HEK293 (cell line): ENCODE data around the gene TRIM56.

Experiments
- BCL11A ChIP-seq: fragments of 450-650 bp; formaldehyde crosslinking; IDR thresholded peaks from 2 replicates; pipeline ENCODE4 v1.5.1; 2016; ENCODE audit warnings: low read depth, missing biosample characterization, missing genetic modification characterization
- BCL11B ChIP-seq: fragments of 450-650 bp; formaldehyde crosslinking; IDR thresholded peaks from 2 replicates; pipeline ENCODE4 v1.5.1; 2016; ENCODE audit warnings: low read depth, missing biosample characterization, missing genetic modification characterization
- HOXA7 ChIP-seq: sonication (generic); formaldehyde crosslinking; IDR thresholded peaks from 2 replicates; pipeline ENCODE4 v1.8.1; 2022; ENCODE audit warnings: missing genetic modification reagents, borderline replicate concordance
- MYNN ChIP-seq: fragments of 450-650 bp; formaldehyde crosslinking; IDR thresholded peaks from 2 replicates; pipeline ENCODE4 v1.5.1; 2016; ENCODE audit warnings: missing biosample characterization, missing genetic modification characterization, borderline replicate concordance
- SETDB1 ChIP-seq: IDR thresholded peaks from one replicate; pipeline ENCODE4 v1.6.1; 2017; ENCODE audit warnings: mild to moderate bottlenecking, low read length, moderate library complexity, mixed read lengths; ENCODE audit not compliant: insufficient read length
- ZBTB8A ChIP-seq: fragments of 450-650 bp; formaldehyde crosslinking; IDR thresholded peaks from 2 replicates; pipeline ENCODE4 v1.5.1; 2016; ENCODE audit warnings: missing biosample characterization, missing genetic modification characterization
- ZFP69B ChIP-seq: fragments of 450-650 bp; formaldehyde crosslinking; IDR thresholded peaks from 2 replicates; pipeline ENCODE4 v1.5.1; 2016; ENCODE audit warnings: missing biosample characterization, missing genetic modification characterization
- ZIC2 ChIP-seq: fragments of 450-650 bp; formaldehyde crosslinking; IDR thresholded peaks from 2 replicates; pipeline ENCODE4 v1.5.1; 2016; ENCODE audit warnings: missing biosample characterization, missing genetic modification characterization
- ZNF133 ChIP-seq: fragments of 450-650 bp; formaldehyde crosslinking; IDR thresholded peaks from 2 replicates; pipeline ENCODE4 v1.5.1; 2016; ENCODE audit warnings: missing biosample characterization, missing genetic modification characterization
- ZNF202 ChIP-seq: fragments of 450-650 bp; formaldehyde crosslinking; IDR thresholded peaks from 2 replicates; pipeline ENCODE4 v1.5.1; 2016; ENCODE audit warnings: missing biosample characterization, missing genetic modification characterization, borderline replicate concordance
- ZNF266 ChIP-seq: fragments of 450-650 bp; formaldehyde crosslinking; IDR thresholded peaks from 2 replicates; pipeline ENCODE4 v1.5.1; 2016; ENCODE audit warnings: missing biosample characterization, missing genetic modification characterization, low read depth
- ZNF302 ChIP-seq: fragments of 450-650 bp; formaldehyde crosslinking; IDR thresholded peaks from 2 replicates; pipeline ENCODE4 v1.5.1; 2016; ENCODE audit warnings: missing biosample characterization, missing genetic modification characterization, low read depth
- ZNF311 ChIP-seq: fragments of 450-650 bp; formaldehyde crosslinking; IDR thresholded peaks from 2 replicates; pipeline ENCODE4 v1.5.1; 2017; ENCODE audit warnings: missing biosample characterization, missing genetic modification characterization, borderline replicate concordance
- ZNF341 ChIP-seq: fragments of 450-650 bp; formaldehyde crosslinking; IDR thresholded peaks from 2 replicates; pipeline ENCODE4; 2016; ENCODE audit warnings: low read depth, missing biosample characterization, missing genetic modification characterization
- ZNF354C ChIP-seq: fragments of 450-650 bp; formaldehyde crosslinking; IDR thresholded peaks from 2 replicates; pipeline ENCODE4 v1.5.1; 2016; ENCODE audit warnings: missing biosample characterization, missing genetic modification characterization, low read depth, borderline replicate concordance
- ZNF600 ChIP-seq: fragments of 450-650 bp; formaldehyde crosslinking; IDR thresholded peaks from 2 replicates; pipeline ENCODE4 v1.5.1; 2016; ENCODE audit warnings: missing biosample characterization, missing genetic modification characterization
- ZNF623 ChIP-seq: fragments of 450-650 bp; formaldehyde crosslinking; IDR thresholded peaks from 2 replicates; pipeline ENCODE4 v1.5.1; 2016; ENCODE audit warnings: missing biosample characterization, missing genetic modification characterization
- ZNF624 ChIP-seq: fragments of 450-650 bp; formaldehyde crosslinking; IDR thresholded peaks from 2 replicates; pipeline ENCODE4 v1.5.1; 2017; ENCODE audit warnings: missing biosample characterization, missing genetic modification characterization
- ZNF664 ChIP-seq: fragments of 450-650 bp; formaldehyde crosslinking; IDR thresholded peaks from 2 replicates; pipeline ENCODE4 v1.5.1; 2016; ENCODE audit warnings: missing biosample characterization, missing genetic modification characterization
- ZNF707 ChIP-seq: fragments of 450-650 bp; formaldehyde crosslinking; IDR thresholded peaks from 2 replicates; pipeline ENCODE4 v1.5.1; 2016; ENCODE audit warnings: missing biosample characterization, missing genetic modification characterization
- ZNF785 ChIP-seq: fragments of 450-650 bp; formaldehyde crosslinking; IDR thresholded peaks from 2 replicates; pipeline ENCODE4 v1.5.1; 2016; ENCODE audit warnings: missing biosample characterization, missing genetic modification characterization
- TF ChIP-seq, protein P1 (sequence below): fragments of 450-650 bp; formaldehyde crosslinking; IDR thresholded peaks from 2 replicates; pipeline ENCODE4 v1.5.1; 2016; ENCODE audit warnings: missing biosample characterization, missing genetic modification characterization
- TF ChIP-seq, protein P2 (sequence below): fragments of 450-650 bp; formaldehyde crosslinking; IDR thresholded peaks from 2 replicates; pipeline ENCODE4 v1.5.1; 2017; ENCODE audit warnings: missing biosample characterization, missing genetic modification characterization
- TF ChIP-seq, protein P3 (sequence below): fragments of 450-650 bp; formaldehyde crosslinking; IDR thresholded peaks from 2 replicates; pipeline ENCODE4 v1.5.1; 2016; ENCODE audit warnings: missing biosample characterization, missing genetic modification characterization
- TF ChIP-seq, protein P4 (sequence below): fragments of 450-650 bp; IDR thresholded peaks from 2 replicates; pipeline ENCODE4 v1.5.1; 2018; ENCODE audit warnings: missing biosample characterization, mild to moderate bottlenecking, missing genetic modification characterization
- TF ChIP-seq, protein P5 (sequence below): fragments of 450-650 bp; formaldehyde crosslinking; IDR thresholded peaks from 2 replicates; pipeline ENCODE4 v1.5.1; 2017; ENCODE audit warnings: missing biosample characterization, missing genetic modification characterization
- TF ChIP-seq, protein P6 (sequence below): fragments of 450-650 bp; formaldehyde crosslinking; IDR thresholded peaks from 2 replicates; pipeline ENCODE4 v1.5.1; 2016; ENCODE audit warnings: missing biosample characterization, missing genetic modification characterization, borderline replicate concordance

TRIM56 gene

DNA sequence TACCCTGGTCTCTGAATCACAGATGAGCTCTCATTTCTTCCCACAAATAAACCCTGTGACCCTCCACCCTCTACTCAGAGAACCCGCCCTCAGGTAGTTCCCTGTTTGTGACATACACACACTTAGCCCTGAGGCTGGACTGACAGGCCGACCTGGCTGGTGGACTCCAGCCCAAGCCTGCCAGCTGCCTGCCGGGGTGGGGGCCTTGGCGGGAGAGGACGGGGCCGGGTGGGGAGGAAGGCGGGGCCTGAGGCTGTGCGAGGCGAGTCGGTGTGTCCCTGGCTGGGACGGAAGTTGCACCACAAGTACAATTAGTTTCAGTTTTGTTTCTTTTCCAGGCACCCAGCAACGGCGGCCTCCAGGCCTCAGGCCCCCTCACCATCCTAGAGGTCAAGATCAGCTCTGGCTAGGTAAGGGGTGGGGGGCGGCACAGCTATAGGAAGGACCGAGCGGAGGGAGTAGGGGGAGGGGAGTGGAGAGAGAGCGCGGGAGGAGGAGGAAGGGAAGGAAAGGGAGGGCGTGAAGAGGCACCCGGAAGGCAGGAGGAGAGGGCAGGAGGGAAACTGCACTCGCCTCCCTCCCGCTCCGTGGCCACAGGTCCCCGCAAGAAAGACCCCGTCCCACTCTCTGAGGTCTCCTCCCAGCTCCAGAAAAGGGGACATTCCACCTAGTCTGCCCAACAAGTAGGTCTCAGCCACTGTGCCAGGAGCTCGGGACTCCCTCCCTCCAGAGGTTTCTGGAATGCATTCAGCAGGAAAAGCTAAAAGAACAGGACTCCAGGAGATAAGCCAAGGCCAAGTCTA lies at the start of gene TRIM56 (continued):
- no peak for TF ChIP-seq ZNF133 (tag by site-specific recombination)
- no peak for TF ChIP-seq ZNF266 (tag by site-specific recombination)
- no peak for TF ChIP-seq ZNF302
- no peak for TF ChIP-seq ZNF785 (tag by site-specific recombination)
- TF ChIP-seq, protein P1, sequence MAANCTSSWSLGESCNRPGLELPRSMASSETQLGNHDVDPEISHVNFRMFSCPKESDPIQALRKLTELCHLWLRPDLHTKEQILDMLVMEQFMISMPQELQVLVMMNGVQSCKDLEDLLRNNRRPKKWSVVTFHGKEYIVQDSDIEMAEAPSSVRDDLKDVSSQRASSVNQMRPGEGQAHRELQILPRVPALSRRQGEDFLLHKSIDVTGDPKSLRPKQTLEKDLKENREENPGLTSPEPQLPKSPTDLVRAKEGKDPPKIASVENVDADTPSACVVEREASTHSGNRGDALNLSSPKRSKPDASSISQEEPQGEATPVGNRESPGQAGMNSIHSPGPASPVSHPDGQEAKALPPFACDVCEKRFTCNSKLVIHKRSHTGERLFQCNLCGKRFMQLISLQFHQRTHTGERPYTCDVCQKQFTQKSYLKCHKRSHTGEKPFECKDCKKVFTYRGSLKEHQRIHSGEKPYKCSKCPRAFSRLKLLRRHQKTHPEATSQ (tag by site-specific recombination), result peak; percentile 71; the same call in 1 of the 2 replicates
- TF ChIP-seq, protein P2, sequence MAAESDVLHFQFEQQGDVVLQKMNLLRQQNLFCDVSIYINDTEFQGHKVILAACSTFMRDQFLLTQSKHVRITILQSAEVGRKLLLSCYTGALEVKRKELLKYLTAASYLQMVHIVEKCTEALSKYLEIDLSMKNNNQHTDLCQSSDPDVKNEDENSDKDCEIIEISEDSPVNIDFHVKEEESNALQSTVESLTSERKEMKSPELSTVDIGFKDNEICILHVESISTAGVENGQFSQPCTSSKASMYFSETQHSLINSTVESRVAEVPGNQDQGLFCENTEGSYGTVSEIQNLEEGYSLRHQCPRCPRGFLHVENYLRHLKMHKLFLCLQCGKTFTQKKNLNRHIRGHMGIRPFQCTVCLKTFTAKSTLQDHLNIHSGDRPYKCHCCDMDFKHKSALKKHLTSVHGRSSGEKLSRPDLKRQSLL (tag by site-specific recombination), result no peak
- peak; percentile 97 for TF ChIP-seq ZNF341 (tag by site-specific recombination)
- TF ChIP-seq ZFP69B (tag by site-specific recombination), result no peak
- no peak for TF ChIP-seq ZIC2 (tag by site-specific recombination)
- TF ChIP-seq HOXA7 (CRISPR knock-in tag), result no peak
- TF ChIP-seq ZNF354C (tag by site-specific recombination), result no peak
- TF ChIP-seq, protein P3, sequence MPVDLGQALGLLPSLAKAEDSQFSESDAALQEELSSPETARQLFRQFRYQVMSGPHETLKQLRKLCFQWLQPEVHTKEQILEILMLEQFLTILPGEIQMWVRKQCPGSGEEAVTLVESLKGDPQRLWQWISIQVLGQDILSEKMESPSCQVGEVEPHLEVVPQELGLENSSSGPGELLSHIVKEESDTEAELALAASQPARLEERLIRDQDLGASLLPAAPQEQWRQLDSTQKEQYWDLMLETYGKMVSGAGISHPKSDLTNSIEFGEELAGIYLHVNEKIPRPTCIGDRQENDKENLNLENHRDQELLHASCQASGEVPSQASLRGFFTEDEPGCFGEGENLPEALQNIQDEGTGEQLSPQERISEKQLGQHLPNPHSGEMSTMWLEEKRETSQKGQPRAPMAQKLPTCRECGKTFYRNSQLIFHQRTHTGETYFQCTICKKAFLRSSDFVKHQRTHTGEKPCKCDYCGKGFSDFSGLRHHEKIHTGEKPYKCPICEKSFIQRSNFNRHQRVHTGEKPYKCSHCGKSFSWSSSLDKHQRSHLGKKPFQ (tag by site-specific recombination), result no peak
- TF ChIP-seq ZNF707 (tag by site-specific recombination), result no peak
- no peak for TF ChIP-seq ZNF202 (tag by site-specific recombination)
- TF ChIP-seq ZBTB8A (tag by site-specific recombination), result peak; percentile 51
- TF ChIP-seq, protein P4, sequence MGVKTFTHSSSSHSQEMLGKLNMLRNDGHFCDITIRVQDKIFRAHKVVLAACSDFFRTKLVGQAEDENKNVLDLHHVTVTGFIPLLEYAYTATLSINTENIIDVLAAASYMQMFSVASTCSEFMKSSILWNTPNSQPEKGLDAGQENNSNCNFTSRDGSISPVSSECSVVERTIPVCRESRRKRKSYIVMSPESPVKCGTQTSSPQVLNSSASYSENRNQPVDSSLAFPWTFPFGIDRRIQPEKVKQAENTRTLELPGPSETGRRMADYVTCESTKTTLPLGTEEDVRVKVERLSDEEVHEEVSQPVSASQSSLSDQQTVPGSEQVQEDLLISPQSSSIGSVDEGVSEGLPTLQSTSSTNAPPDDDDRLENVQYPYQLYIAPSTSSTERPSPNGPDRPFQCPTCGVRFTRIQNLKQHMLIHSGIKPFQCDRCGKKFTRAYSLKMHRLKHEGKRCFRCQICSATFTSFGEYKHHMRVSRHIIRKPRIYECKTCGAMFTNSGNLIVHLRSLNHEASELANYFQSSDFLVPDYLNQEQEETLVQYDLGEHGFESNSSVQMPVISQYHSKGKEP (tag by site-specific recombination), result no peak
- TF ChIP-seq, protein P5, sequence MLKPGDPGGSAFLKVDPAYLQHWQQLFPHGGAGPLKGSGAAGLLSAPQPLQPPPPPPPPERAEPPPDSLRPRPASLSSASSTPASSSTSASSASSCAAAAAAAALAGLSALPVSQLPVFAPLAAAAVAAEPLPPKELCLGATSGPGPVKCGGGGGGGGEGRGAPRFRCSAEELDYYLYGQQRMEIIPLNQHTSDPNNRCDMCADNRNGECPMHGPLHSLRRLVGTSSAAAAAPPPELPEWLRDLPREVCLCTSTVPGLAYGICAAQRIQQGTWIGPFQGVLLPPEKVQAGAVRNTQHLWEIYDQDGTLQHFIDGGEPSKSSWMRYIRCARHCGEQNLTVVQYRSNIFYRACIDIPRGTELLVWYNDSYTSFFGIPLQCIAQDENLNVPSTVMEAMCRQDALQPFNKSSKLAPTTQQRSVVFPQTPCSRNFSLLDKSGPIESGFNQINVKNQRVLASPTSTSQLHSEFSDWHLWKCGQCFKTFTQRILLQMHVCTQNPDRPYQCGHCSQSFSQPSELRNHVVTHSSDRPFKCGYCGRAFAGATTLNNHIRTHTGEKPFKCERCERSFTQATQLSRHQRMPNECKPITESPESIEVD, result no peak
- no peak for TF ChIP-seq BCL11B (tag by site-specific recombination)
- TF ChIP-seq BCL11A (tag by site-specific recombination), result no peak
- no peak for TF ChIP-seq ZNF311 (tag by site-specific recombination)
- TF ChIP-seq, protein P6, sequence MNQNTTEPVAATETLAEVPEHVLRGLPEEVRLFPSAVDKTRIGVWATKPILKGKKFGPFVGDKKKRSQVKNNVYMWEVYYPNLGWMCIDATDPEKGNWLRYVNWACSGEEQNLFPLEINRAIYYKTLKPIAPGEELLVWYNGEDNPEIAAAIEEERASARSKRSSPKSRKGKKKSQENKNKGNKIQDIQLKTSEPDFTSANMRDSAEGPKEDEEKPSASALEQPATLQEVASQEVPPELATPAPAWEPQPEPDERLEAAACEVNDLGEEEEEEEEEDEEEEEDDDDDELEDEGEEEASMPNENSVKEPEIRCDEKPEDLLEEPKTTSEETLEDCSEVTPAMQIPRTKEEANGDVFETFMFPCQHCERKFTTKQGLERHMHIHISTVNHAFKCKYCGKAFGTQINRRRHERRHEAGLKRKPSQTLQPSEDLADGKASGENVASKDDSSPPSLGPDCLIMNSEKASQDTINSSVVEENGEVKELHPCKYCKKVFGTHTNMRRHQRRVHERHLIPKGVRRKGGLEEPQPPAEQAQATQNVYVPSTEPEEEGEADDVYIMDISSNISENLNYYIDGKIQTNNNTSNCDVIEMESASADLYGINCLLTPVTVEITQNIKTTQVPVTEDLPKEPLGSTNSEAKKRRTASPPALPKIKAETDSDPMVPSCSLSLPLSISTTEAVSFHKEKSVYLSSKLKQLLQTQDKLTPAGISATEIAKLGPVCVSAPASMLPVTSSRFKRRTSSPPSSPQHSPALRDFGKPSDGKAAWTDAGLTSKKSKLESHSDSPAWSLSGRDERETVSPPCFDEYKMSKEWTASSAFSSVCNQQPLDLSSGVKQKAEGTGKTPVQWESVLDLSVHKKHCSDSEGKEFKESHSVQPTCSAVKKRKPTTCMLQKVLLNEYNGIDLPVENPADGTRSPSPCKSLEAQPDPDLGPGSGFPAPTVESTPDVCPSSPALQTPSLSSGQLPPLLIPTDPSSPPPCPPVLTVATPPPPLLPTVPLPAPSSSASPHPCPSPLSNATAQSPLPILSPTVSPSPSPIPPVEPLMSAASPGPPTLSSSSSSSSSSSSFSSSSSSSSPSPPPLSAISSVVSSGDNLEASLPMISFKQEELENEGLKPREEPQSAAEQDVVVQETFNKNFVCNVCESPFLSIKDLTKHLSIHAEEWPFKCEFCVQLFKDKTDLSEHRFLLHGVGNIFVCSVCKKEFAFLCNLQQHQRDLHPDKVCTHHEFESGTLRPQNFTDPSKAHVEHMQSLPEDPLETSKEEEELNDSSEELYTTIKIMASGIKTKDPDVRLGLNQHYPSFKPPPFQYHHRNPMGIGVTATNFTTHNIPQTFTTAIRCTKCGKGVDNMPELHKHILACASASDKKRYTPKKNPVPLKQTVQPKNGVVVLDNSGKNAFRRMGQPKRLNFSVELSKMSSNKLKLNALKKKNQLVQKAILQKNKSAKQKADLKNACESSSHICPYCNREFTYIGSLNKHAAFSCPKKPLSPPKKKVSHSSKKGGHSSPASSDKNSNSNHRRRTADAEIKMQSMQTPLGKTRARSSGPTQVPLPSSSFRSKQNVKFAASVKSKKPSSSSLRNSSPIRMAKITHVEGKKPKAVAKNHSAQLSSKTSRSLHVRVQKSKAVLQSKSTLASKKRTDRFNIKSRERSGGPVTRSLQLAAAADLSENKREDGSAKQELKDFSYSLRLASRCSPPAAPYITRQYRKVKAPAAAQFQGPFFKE (tag by site-specific recombination), result no peak
- no peak for TF ChIP-seq MYNN (tag by site-specific recombination)
- TF ChIP-seq ZNF600 (tag by site-specific recombination), result peak; percentile 78
- TF ChIP-seq ZNF623, result no peak
- TF ChIP-seq ZNF664, result no peak
- no peak for TF ChIP-seq SETDB1
- no peak for TF ChIP-seq ZNF624 (tag by site-specific recombination)
